Inflammatory macrophage (primary cell): ENCODE data around the gene PPFIBP2.
A peak's percentile ranks its signal among the peaks of the same experiment; 100 is the strongest.

Experiments
- DNase-seq, 2 donors: peaks; one replicate each; pipeline ENCODE4 v3.0.0-alpha.2; 2020 to 2022

Gene PPFIBP2

DNA sequence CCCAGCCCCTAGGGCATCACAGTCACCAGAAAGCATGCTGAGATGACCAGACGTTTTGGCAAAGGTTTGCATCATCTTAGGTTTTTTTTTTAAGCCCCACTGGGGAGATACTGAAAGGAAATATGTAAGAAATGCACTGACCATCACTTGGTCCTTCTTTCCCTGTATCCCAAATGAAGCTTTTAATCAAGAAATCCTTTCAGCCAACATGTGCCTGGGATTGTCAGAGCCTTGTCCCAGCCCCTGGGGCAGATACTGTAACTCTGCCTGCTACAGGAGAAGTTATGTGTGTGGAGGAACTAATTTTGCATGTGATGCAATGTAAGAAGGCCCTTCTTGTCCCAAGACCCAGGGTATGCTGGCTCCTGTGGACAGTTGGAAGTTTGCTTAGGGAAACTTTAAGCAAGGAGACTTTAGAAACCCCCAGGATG, 65.6 kb downstream of the PPFIBP2 start:
- DNase-seq = peak; percentile 62

DNA sequence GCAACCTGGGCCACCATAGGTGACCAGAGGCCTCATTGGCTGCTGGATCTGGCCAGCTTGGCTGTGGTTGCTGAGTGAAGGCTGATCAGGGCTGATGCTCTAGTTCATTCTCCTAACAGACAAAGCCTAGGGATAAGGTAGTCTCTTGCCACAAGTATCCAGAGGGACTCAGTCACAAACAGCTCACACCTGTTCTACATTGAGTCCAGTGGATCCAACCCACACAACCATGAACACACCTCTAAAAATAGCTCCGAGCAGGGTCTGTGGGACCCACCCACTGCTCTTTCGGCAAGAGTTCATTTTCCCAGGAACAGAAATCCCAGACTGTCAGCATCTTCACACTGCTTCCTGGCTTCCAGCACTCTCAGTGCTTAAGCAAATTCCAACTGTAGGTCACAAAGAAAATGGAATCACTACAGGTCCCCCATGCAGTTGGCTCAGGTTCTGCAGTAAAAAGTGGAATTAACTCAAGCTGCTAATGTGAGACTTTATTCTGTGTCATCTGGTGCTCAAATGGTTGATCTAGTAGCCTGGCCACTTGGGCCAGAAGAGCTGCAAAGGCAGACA, 67.3 kb downstream of the PPFIBP2 start:
- DNase-seq = no peak

DNA sequence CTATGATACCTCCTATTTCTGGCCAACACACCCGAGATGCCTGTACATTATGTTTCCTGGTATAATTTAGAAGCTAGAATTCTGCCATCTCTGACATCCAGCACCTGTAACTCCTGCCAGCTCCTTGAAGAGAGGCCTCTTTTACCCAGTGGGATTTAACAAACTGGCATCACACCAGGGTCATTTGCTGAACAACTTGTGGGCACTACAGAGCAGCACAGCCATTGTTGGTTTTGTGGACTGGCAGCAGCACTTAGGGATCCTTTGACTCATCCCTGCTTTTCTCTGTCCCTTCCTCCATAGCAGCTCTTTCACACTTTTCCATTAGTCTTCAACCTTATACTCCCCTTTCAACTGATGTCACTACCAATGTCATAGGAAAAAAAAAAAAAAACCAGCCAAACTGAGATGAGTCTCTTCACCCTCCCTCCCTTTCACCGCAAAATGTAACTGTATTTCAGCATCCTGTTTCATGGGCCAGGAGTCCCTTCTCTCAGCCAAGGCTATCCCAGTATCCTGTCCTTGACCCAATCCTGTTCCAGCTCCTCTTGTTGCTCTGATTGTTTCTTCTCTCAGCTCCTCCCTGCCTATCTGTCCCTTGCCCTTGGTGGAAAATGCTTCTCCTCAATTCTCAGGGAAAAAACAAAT, 68.7 kb downstream of the PPFIBP2 start:
- no peak for DNase-seq

DNA sequence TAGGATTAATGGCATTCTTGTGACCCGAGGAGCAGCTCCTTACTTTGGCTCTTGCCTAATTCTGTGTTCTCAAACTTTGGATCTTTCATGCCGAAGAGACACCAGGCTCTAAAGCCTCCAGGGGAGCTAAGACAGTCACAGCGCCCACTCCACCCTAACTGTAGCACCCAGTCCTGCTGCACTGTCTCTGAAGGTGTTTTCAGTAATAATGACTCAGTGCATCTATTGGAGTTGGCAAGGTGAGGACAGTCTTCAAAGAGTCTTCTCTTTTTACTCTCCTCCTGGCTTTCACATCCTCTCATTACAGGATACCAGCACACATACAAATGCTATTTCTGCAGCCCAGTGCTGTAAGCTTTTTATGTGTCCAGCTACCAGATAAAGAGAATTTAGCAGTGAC, 69.4 kb downstream of the PPFIBP2 start:
- DNase-seq = no peak

DNA sequence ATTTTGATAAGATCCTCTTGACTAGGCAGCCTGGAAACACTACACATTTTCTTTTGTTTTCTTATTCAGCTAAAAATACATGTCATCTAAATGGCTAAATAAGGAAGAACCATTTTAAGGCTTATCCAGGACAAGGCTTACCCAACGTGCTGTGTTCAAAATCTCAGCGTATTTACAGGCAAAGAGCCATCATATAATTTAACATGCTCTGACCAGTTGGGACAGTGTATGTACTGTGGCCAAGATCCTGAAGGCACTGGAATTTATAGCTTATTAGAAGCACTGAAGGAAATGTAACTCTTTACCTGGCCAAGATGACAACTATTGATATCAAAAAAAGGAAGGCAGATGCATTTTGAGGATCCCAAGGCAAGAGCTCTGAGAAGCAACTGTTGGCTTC, 71.1 kb downstream of the PPFIBP2 start:
- DNase-seq = no peak

DNA sequence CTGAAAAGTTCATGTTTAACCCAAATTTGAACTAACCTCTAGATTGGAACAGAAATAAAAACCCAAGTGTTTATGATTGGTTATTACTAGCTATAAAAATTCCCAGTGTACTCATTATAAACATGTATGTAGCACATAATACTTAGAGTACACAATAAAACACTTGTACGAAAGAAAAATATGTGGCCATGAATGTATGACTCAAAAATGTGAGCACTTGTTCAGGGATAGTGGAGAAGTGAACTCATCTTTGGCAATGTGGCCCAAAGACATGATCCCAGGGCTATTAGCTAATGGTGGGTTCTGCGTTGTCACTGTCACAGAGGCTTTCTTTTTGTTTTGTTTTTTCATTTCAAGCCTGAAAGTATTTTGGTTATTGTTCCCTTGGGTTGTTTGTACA, 72.0 kb downstream of the PPFIBP2 start:
- DNase-seq = no peak

DNA sequence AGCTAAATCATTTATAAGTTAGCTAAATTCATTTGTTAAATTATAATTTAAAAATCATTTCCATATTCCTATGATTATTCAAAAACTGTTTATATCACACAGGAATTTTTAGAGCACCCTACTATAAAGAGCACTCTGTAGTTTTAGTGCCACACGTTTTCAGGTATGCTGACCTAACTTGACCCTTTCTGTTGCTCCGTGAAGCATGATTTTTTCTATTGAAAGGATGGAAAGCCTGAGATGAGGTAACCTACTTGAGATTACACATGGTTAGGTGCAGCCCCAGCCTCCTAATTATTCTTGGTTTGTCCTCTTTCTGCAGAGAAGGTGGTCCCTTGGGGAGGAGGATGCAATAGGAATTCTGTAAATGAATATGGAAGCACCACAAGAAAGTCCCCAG, 72.6 kb downstream of the PPFIBP2 start:
- no peak for DNase-seq

DNA sequence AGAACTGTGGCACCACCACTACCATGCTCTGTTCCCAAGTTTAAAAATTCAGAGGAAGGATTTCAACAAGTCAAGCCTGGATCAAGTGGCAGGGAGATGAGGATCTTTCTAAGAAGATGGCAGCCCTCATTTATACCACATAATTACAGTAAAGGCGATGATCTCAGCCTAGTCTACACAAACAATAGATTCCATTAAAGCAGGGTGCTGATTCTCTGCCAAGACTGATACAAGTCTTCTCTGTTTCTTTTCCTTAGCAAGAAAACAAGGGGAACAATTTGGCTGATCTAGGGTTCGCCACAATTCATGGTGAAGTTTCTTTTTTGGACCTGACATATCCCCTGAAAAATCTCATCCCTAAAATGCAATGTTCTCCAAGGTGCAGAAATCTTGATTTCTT, 73.9 kb downstream of the PPFIBP2 start:
- DNase-seq = no peak

DNA sequence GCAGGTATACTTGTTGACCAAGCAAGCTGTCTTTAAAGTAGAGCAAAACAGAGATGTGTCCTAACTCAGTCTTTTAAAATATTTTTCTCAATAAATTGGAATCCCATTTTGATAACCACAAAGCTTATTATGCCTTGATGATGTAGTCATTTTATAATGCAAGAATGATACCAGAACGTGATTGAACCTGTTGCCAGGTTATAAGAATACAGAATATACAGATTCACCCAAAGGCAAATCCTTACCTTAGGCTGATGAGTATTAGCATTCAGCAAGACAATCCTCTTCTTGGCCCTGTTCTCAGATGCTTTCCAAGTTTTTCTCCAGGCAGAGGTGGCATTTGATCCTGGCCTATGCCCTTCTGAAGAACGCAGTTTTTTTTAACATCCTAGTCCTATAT, 76.1 kb downstream of the PPFIBP2 start:
- DNase-seq = no peak

DNA sequence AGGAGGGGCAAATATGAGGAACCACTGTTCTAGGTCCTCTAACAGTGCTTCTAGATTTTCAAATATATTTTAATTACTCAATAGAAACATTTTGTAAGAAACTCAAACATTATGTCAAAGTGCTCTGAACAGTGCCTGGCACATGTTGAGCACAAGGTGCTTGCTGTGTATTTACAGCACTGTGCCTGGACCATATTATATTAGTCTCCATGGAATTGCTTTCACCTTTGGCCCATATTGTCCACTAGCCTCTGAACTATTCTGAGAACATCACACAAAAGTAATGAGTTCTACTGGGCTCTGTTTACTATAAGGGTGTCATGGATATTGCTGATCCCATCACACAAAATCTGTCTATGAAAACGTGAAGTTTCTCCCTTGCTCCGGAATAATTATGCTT, 76.7 kb downstream of the PPFIBP2 start:
- peak in 1 of 2 donors; percentile 72 for DNase-seq

DNA sequence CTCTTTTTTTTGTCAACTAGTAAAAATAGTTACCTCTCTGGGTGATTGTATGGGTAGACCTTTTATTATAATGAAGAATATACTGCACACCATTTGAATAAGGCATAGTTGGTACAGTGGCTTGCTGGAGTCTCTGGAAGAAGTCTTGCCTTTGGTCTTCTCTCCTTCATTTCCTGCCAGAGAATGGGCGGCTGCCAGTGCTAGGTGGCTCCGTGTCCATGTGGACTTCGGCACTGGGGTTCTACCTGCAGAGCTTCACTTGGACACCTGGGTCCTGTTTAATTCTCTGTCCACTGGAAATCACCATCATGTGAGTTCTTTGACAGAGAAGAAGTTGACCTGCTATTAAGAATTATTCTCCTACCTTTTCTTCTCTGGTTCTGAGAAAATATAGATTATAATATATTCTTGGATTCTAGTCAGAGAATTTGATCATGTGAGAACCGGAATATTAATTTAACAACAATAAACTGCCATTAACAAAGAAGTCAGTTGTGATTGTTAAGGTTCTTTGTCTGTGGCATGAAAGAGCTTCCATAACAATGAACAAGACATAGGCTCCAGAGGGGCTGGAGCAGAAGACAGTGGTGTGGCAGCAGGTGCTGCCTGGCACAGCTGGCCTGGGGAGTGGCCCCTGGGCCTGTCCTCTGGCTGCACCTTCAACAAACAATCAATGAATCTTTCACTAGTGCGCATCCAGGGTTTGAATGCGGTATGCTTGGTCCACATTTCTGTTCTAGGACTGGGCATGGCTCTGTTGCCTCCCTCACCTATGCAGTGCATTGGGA, 77.5 kb downstream of the PPFIBP2 start:
- no peak for DNase-seq

DNA sequence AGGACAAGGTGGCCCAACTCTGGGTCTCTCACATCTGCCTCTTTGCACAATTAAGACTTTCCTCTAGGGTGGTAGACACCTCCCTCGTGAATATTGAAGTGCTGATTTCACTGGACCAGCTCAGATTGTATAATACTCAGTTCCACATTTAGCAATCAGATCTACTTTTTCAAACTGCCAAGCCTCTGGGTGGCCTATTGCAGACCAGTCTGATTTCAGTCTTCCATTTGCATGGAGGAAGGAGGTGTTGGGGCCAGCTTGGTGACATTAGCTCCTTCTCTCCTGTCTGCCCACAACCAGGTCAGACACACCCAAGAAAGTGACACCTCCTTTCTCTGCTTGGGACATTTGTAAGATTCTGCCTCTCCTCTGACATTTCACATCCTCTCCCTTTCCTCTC, 78.2 kb downstream of the PPFIBP2 start:
- DNase-seq = peak; percentile 4 to 91

DNA sequence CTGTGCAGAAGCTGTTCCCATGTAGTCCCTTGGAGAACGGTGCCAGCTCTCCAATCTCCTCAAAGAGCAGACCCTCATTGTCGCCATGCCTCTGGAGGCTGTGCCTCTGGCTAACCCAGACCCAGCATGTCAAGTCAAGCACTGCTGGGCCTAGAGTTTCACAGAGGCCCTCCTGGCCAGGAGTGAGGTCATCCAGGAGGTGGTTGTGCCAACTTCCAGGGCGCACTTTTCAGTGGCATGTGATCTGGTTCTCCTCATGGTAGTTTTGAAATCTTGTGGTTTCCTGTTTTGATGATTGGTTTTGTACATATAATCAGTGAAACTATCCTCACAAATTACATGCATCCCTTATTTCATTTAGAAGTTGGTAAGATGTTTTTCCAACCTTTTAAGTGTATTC, 78.9 kb downstream of the PPFIBP2 start:
- DNase-seq = peak; percentile 83 to 91

DNA sequence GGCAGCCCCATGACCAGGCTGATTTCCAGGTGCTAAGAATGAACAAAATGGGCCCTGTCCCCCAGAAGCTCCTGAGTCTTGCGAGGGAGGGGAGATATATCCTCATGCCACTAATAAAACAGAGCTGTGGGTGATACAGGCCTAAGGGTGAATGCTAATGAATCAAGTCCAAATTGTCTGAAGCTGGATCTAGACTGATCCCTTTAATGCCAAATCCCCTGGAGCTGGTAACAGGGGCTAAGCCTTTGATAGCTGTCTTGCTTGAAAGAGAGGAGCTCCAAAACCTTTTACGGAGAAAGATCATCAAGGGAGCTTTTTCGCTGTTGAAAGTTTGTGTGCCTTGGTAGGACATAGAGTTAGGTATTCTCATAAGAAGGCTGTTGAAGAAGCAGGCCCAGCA, 79.7 kb downstream of the PPFIBP2 start:
- no peak for DNase-seq

DNA sequence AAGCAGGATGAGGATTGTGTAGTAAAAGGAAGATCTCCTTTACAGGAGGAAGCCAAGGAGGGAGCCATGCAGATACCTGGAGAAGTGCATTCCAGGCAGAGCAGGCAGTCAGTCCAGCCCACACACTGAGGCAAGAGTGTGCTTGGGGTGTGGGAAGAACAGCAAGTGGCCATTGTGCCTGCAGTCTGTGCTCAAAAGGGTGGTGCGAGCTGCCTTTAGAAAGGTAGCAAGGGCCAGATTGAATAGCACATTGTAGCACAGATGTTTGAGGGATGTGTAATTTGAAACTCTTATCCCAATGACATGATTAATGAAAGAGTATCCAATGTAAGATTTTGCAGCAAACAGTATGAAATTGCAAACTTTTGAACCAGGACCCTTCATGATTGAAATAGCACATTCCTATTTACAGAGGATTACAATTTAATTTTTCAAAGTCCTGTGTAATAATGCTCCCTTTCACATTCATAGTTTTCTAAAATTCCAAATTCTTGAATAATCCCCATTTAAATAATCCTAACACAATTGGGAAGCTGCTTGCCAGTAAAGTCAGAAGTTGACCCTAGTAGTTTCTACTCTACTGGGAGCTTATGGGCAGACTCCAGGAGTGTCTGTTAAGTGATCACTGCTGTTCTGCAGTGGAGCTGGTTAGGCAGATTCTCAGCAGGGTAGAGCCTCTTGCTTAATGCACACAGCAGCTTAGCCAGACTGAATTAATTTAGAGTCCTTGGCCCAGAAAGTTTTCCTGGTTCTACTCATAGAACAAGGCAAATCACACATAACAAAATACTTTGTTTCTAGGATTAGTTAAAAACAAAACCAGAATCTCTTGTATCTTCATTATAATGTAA, 81.4 kb downstream of the PPFIBP2 start:
- DNase-seq = no peak

DNA sequence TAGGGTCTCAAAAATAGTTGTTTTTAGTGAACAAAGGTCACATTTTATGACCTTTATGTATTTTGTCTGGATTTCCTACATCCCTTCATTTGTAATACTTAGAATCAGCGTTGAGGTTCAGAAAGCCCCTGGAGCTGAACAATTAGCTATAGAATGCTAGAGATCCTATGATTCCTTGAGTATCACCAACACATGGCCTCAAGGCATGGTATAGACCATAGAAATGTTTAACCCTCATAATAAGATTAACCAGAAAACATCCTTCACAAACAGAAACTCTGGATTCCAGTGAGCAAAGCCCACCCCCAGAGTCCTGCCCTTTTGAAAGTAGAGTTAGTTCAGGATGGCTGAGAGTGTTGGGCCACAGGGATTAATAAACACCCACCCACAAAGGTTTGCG, 82.2 kb downstream of the PPFIBP2 start:
- DNase-seq = no peak

DNA sequence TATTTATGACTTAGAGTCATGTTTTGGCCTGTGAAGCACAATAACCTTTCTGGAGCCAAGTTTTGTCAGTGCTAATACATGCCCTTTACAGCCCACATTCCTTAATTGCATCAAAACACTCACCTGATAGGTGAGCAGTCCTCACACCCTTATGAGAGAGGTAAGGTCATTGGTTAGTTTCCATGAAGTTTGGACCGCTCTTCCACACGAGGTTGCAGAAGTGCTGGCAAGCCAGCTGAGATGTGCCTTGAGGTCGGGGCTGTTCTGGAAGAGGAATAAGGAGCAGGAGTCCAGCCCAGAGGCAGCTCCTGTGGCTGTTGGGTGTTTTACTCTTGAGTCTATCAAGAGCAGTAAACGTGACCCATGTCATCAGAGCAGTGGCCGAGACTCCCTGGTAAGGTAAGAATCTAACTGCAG, 83.2 kb downstream of the PPFIBP2 start:
- no peak for DNase-seq

DNA sequence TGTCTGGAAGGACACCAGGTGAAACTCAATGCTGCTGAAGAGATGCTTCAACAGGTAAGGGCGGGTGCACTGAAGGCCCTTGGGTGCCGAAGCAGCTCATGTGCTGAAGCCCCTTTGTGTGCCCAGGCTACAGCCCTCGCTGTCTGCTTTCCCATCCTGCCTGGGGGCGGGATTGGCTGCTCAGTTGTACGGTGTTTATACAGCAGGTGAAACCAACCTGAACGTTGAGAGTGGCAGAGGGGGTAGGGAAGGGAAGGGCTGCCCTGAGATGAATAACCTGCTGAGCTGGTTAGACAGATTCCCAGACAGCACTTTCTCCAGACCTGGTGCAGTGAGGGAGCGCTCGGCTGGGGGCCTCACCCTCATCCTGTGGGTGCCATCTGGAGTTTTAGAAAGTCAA, 83.8 kb downstream of the PPFIBP2 start:
- DNase-seq = no peak

DNA sequence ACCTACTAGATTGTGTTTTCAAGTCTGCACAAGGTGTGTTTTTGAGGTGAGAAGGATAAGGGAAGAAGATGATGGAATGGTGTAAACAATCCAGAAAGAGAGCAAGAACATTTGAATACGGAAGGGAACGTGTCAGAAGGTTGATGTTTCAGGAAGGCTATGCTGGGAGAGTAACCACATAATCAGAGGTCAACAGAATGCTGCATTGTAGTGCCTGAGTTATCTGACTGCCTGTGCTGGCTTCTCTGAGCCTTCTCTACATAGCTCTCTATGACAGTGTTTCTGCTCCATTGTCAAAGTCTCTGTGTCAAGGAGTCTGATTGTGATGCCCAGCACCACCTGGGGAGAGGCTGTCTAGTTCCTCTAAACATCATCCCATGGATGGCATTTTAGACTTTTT, 85.4 kb downstream of the PPFIBP2 start:
- no peak for DNase-seq

DNA sequence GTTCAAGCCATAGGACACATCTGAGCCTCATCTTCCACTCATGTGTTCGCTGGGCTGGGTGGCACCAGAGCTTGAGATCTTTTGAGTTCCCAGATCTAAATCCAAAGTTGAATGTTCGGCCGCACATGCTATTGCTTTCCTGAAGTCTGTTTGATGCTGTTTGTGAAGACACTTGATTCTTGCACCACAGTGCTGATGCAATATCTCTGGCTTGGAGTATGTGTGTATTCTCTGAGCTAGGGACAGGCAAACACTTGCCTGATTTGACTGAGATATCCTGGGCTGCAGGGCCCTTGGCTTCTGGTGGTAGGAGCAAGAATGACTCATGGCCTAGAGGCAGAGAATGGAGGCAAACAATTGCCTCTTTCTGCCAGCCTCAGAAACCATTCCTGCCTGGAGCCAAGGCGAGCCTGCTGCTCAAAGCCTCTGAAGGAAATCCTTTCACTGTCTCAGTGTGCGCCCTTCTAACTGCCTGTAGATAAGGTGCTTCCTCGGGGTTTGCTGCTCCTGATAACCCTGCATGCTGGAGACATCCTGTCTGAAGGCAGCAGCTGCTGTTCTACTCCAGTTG, 86.5 kb downstream of the PPFIBP2 start:
- peak; percentile 34 to 66 for DNase-seq

DNA sequence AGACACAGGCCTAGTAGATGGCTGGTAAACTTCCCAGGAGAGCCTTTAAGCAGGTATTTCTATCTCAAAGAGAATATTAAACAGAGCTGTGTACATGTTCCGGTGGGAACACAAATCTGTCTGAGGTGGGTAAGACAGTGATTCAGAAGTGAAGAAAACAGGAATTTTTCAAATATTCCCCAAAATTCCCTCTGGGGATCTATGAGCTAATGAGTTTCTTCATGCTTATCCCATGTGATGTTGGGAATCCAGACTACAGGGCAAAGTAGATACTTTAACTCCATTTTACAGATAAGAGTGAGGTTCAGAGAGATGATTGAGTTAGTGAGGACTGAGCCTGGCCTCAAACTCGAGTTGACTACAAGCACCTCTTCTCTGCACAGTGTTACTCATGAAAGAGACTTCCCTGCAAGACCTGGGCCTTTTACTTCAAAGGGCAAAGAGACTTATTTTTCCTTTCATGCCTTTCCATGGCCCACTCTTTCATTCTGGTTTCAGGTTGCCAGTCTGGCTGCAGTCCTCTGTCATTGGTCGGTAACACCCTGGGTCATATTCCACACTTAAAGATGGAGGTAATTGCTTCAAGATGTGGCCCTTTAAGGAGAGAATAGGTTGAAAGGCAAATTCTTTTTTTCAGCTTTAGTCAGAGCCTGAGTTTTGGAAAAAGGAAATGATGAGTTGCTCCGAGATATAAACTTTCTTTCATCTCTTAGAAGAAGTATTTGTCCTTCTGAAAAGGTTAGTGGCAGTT, 89.4 kb downstream of the PPFIBP2 start:
- DNase-seq = no peak

DNA sequence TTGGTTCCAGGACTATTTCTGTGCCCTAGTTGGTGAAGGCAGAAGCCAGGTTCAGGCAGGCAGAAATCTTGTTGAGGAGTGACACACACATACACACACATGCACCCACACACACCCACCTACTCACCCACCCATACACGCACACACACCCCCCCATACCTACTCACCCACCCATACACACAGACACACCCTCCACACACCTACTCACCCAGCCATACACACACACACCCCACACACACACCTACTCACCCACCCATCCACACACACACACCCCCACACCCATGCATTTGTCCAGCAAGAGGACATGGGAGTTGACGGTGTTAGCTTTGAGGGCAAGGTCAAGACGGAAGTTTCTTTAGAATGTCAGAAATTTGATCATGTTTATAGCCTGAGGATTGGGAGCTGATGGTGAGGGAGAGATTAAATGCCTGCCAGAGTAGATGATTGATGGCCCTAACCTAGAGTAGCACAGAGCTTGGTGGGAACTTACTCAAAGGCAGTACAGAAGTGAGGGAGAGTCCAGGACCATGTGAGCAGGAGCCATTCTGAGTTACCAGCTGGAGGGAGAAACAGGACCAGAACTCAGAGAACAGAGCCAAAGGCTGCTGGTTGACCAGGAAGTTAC, 90.6 kb downstream of the PPFIBP2 start:
- DNase-seq = no peak
